Upper lobe of left lung (tissue), 4 donors: ENCODE measurements around the gene NACA2.

Experiments used
- EP300 ChIP-seq, 4 donors: sonication (generic); formaldehyde crosslinking; IDR thresholded peaks; one replicate each; pipeline ENCODE4 v1.5.1; 2017; ENCODE audit warnings: antibody characterized with exemption in 4 of 4, control low read depth in 2 of 4
- POLR2A ChIP-seq, 4 donors: fragments of 450-650 bp; IDR thresholded peaks; one replicate each; pipeline ENCODE4 v1.5.1; 2016 to 2017; ENCODE audit warnings: antibody characterized with exemption in 4 of 4, mild to moderate bottlenecking in 2 of 4
- POLR2AphosphoS5 ChIP-seq, 2 donors: sonication (generic); formaldehyde crosslinking; IDR thresholded peaks; one replicate each; pipeline ENCODE4 v1.5.1; 2017; ENCODE audit warnings: antibody characterized with exemption in 2 of 2
- TF ChIP-seq, protein P1 (sequence below), 6 experiments: fragments of 450-650 bp in 4 of 6; fragments of 200-600 bp in 2 of 6; sonication (generic) in 2 of 6; IDR thresholded peaks; one replicate each; pipeline ENCODE4 v1.5.1; 2016 to 2019; ENCODE audit warnings: antibody characterized with exemption in 6 of 6

DNA sequence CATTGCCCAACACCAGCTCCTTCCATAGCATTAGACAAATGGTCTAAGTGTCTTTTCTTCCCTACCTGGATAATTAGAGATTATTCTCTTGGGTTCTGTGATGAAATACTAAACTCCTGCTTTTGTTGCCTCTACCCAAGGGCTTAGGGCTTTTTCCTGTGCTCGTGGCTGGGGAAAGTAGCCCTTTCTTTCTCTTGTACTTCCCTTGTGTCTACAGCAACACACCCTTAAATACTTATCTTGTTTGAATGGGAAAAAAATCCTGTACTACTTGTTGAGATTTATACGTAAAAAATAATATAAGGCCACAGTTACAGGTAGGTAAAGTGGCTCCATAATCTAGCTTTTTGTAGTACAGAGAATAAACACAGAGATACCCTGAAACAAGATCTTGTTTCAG lies 7.0 kb upstream of the NACA2 start:
- TF ChIP-seq POLR2A (IDR thresholded peaks at IDR 0.05) (no peak), POLR2AphosphoS5 (IDR thresholded peaks at IDR 0.05) (no peak), EP300 (IDR thresholded peaks at IDR 0.05) (no peak)
- TF ChIP-seq, protein P1, sequence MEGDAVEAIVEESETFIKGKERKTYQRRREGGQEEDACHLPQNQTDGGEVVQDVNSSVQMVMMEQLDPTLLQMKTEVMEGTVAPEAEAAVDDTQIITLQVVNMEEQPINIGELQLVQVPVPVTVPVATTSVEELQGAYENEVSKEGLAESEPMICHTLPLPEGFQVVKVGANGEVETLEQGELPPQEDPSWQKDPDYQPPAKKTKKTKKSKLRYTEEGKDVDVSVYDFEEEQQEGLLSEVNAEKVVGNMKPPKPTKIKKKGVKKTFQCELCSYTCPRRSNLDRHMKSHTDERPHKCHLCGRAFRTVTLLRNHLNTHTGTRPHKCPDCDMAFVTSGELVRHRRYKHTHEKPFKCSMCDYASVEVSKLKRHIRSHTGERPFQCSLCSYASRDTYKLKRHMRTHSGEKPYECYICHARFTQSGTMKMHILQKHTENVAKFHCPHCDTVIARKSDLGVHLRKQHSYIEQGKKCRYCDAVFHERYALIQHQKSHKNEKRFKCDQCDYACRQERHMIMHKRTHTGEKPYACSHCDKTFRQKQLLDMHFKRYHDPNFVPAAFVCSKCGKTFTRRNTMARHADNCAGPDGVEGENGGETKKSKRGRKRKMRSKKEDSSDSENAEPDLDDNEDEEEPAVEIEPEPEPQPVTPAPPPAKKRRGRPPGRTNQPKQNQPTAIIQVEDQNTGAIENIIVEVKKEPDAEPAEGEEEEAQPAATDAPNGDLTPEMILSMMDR (IDR thresholded peaks at IDR 0.05), result no peak
